Nucleus accumbens (tissue), 56 donors: ENCODE measurements around the gene ELN.
"Not testable (repeated sequence)": the region's sequence is repeated elsewhere in the genome, so short reads cannot be mapped to it uniquely, and the experiment has no call there.

Experiments used
- DNase-seq, 56 donors: peaks; one replicate each; lab custom pipeline; 2025; lab: John Stamatoyannopoulos, UW

ELN gene

GRCh38 chr7:74000489-74001149 is 27.4 kb upstream of the ELN start:
- no peak for DNase-seq

GRCh38 chr7:74001150-74001494 is 26.9 kb upstream of the ELN start:
- no peak for DNase-seq

DNA sequence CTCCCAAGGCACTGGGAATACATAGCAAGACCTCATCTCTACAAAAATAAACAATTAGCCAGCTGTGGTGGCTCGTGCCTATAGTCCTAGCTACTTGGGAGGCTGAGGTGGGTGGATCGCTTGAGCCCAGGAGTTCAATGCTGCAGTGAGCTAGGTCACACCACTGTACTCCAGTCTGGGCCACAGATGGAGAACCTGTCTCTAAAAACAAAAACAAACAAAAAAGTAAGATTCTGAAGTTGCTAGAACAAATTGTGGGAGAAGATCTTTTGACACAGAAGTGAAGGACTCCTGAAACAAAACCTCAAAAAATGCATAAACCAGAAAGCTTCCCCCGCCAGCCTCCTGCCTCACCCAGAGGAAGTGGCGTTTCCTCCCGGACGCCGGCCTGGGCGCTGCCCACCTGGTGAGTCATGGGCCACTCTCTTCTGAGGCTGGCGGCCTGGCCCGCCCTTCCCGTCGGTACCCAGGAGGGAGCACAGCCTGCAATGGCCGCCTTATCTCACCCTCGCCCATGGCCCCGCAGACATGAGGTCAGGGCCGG is 25.4 kb upstream of the ELN start:
- DNase-seq, result no peak

- peak in 5 of 56 donors; percentile 1 to 45 (median 20) for DNase-seq
Observed at GRCh38 chr7:74003621-74004020, 24.4 kb upstream of the ELN start.

- no peak for DNase-seq
Observed at GRCh38 chr7:74006032-74006431, 21.9 kb upstream of the ELN start.

GRCh38 chr7:74006451-74007241 is 21.3 kb upstream of the ELN start:
- DNase-seq, result no peak

DNA sequence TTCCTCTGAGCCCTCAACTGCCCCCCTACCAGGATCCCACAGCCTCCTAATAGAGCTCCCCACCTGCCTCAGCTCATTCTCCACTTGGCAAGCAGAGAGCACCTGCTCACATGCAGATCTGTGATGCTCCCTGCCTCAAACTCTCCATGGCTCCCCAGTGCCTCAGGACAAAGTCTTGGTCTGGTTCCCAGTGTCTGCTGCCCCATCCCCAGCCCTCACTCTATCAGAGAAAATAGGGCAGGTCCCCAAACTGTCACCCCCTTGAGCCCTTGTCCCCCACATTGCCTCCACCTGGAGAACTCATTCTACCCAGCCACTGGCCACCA is 20.8 kb upstream of the ELN start:
- DNase-seq, result no peak

GRCh38 chr7:74008687-74009086 is 19.3 kb upstream of the ELN start:
- DNase-seq, result no peak

GRCh38 chr7:74009719-74010118 is 18.3 kb upstream of the ELN start:
- no peak for DNase-seq

- no peak for DNase-seq
Observed at GRCh38 chr7:74010407-74010806, 17.6 kb upstream of the ELN start.

DNA sequence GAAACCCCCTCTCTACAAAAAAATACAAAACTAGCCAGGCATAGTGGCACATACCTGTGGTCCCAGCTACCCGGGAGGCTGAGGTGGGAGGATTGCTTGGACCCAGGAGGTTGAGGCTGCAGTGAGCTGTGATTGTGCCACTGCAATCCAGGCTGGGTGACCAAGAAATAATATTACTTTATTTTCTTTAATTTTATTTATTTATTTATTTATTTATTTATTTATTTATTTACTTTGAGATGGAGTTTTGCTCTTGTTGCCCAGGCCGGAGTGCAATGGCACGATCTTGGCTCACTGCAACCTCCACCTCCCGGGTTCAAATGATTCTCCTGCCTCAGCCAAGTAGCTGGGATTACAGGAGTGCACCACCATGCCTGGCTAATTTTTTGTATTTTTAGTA is 16.6 kb upstream of the ELN start:
- DNase-seq, result not testable (repeated sequence)

DNA sequence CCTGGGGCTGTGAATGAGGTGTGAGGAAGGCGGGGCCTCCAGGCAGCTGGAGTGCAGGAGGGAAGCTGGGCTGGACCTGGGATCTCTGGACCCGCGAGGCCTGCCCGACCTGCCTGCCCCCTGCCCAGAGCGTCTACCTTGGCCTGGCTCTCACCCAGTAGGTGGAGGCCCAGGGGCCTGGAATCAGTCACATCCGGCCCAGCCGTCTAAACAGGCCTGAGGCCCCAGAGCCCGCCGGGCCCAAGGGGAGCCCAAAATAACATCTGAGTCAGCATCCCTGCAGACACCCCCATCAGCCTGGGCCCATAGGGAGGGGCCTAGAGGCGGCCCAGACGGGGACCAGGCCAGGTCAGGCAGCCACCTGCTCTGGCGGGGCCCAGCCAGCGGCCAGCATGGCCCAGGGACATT is 15.1 kb upstream of the ELN start:
- DNase-seq, result no peak

DNA sequence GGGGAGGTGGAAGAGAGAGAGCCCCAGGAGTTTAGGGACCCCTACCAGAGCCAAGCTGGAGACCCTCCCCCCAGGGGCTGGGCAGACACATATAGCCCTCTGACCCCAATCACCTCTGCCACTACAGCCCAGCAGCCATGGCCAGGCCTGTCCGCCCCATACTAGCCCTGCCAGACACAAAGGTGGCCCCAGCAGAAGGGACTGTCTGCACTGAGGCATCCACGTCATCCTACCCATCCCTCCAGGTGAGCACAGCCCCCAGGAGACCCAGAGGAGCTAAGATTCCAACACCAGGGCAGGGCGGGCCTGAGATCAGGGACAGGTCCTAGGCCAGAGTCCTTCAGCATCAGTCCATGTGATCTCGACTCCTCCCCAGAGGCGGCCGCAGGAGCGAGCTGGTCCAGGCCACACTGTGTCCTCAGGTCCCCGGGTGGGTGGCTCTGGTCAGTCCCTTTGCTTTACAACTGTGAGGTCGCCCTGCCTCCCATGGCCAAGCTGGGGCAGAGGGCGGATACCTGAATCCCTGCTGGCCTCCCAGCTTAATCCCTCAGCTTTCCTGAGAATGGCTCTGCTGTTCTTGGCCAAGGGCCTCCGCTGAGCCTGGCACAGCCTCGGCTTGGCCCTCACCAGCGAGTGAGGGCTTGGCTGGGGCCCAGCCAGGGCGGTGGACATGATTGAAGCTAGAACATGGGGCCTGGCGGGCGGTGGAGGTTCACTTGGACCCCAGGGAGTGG is 14.3 kb upstream of the ELN start:
- DNase-seq, result peak in 31 of 56 donors; percentile 5 to 74 (median 37)

DNA sequence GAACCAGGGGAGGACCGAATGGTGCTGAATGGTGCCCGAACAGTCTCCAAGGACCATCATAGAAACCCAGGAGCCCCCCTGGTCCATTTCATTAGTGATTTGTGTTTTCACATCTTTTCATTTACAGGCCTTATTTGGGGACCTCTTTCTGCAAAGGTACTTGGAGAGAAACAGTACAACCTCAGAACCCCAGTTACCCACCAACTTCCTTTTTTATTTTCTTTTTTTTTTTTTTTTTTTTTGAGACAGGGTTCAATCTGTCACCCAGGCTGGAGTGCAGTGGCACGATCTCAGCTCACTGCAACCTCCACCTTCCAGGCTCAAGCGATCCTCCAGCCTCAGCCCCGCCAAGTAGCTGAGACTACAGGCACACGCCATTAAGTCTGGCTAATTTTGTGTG is 13.0 kb upstream of the ELN start:
- DNase-seq, result no peak

- no peak for DNase-seq
Observed at GRCh38 chr7:74015670-74016069, 12.3 kb upstream of the ELN start.

DNA sequence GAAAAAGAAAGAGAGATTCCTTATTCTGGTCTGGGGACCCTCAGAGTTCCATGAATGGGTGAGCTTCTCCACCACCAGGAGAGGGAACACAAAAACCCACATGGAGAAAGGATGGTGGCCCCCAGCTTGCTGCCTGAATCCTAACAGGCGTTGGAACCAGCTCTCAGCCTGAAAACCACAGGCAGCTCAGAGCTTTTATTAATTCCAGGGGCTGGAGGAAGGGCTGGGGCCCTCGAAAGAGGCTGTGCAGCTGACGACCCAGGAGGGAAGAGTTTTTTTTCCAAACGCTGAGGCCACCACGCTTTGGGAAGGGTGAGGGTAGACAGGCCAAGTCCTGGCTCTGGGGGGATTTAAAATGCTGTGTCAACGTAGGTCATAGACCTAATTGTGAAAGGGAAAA is 10.8 kb upstream of the ELN start:
- no peak for DNase-seq

GRCh38 chr7:74018246-74018895 is 9.6 kb upstream of the ELN start:
- no peak for DNase-seq

- no peak for DNase-seq
Observed at GRCh38 chr7:74019149-74019548, 8.8 kb upstream of the ELN start.

- no peak for DNase-seq
Observed at GRCh38 chr7:74020390-74020789, 7.6 kb upstream of the ELN start.

- no peak for DNase-seq
Observed at GRCh38 chr7:74021546-74022320, 6.2 kb upstream of the ELN start.
